A673 (cell line): ENCODE data around the gene PPP1R16B.

Experiments
- EZH2 ChIP-seq: fragments of 200-600 bp; sonication (generic); IDR thresholded peaks from 2 replicates; pipeline ENCODE4 v1.6.1; 2017; ENCODE audit warnings: borderline replicate concordance, low read depth, mild to moderate bottlenecking, mixed read lengths, antibody characterized with exemption, low read length; ENCODE audit not compliant: poor library complexity, severe bottlenecking
- TF ChIP-seq, protein P1 (sequence below): fragments of 300-800, 200-600 bp; sonication (generic); conservative IDR thresholded peaks from 2 replicates; pipeline ENCODE4 v1.5.1; 2017; ENCODE audit warnings: low read depth, mild to moderate bottlenecking, antibody characterized with exemption, low read length, moderate library complexity, mixed read lengths

GRCh38 chr20:38871560-38871953 lies 66.1 kb downstream of the PPP1R16B start:
- TF ChIP-seq, protein P1, sequence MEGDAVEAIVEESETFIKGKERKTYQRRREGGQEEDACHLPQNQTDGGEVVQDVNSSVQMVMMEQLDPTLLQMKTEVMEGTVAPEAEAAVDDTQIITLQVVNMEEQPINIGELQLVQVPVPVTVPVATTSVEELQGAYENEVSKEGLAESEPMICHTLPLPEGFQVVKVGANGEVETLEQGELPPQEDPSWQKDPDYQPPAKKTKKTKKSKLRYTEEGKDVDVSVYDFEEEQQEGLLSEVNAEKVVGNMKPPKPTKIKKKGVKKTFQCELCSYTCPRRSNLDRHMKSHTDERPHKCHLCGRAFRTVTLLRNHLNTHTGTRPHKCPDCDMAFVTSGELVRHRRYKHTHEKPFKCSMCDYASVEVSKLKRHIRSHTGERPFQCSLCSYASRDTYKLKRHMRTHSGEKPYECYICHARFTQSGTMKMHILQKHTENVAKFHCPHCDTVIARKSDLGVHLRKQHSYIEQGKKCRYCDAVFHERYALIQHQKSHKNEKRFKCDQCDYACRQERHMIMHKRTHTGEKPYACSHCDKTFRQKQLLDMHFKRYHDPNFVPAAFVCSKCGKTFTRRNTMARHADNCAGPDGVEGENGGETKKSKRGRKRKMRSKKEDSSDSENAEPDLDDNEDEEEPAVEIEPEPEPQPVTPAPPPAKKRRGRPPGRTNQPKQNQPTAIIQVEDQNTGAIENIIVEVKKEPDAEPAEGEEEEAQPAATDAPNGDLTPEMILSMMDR, result no peak
- TF ChIP-seq EZH2, result no peak
